Left lung (tissue), 10 donors: ENCODE results near the gene MRPL10. TPM values are rescaled to one million over a fixed set of nuclear protein-coding genes. Genes with fewer than 3 reads are reported as not detected.

ENCODE experiments used
- ATAC-seq: fragments of 200-7000 bp; cut with Tn5 transposase; one replicate; pipeline ENCODE4 v1.9.1; 2020; ENCODE audit warnings: moderate library complexity
- DNase-seq, 4 donors: peaks; one replicate each; pipeline ENCODE4 v3.0.0-alpha.2; 2013 to 2020
- H3K27ac ChIP-seq, 2 donors: fragments of 200-600 bp; sonication (generic) in 1 of 2; one replicate each; pipeline versions ENCODE4 v1.5.0 to v1.8.0; 2020 to 2021
- H3K27me3 ChIP-seq, 2 donors: fragments of 200-600 bp; sonication (generic) in 1 of 2; one replicate each; pipeline versions ENCODE4 v1.5.0 to v1.8.0; 2020 to 2021
- H3K36me3 ChIP-seq, 2 donors: fragments of 200-600 bp; sonication (generic) in 1 of 2; one replicate each; pipeline versions ENCODE4 v1.5.0 to v1.8.0; 2020 to 2021
- H3K4me1 ChIP-seq, 2 donors: fragments of 200-600 bp; one replicate each; pipeline ENCODE4 v1.8.0; 2021
- H3K4me3 ChIP-seq, 2 donors: fragments of 200-600 bp; sonication (generic) in 1 of 2; one replicate each; pipeline versions ENCODE4 v1.5.0 to v1.8.0; 2020 to 2021; ENCODE audit warnings: mild to moderate bottlenecking in 1 of 2
- H3K9me3 ChIP-seq, 2 donors: fragments of 200-600 bp; sonication (generic) in 1 of 2; one replicate each; pipeline versions ENCODE4 v1.5.0 to v1.8.0; 2020 to 2021
- intact Hi-C, 2 donors: fragments of 100-400 bp; cut with DNase I; formaldehyde crosslinking; loops; one replicate each; pipeline versions ENCODE4 v1.11.2 to v1.14.2; 2022
- polyA plus RNA-seq, 6 donors: library from polyadenylated mRNA; unstranded; fragments of 120-200 nt; gene quantifications; one replicate each; pipeline ENCODE4 v1.2.1, GENCODE V29; 2013; ENCODE audit not compliant: insufficient read length in 6 of 6
- total RNA-seq, 2 donors: library from RNA; stranded (reverse); fragmentation: NEBNext Ultra II Directional; extraction: Animal tissue kit (Norgen Biotek cat#: 25700); gene quantifications; one replicate each; pipeline ENCODE4 v1.2.1, GENCODE V29; 2021
- TF ChIP-seq, protein P1 (sequence below), 2 donors: fragments of 200-600 bp; sonication (generic) in 1 of 2; IDR thresholded peaks; one replicate each; pipeline versions ENCODE4 v1.5.0 to v1.8.0; 2021; ENCODE audit warnings: antibody characterized with exemption in 2 of 2
- donor health status: DM: no; HTN: yes; CAD: no.
- donor health status: DM: no; HTN: no; CAD: no.

The MRPL10 gene
- total and polyA plus RNA-seq, 8 donors: 26.2 to 55.7 (median 50.6) TPM

GRCh38 chr17:47869114-47869513 is 37.8 kb upstream of the MRPL10 start:
- H3K27me3 ChIP-seq: peaks cover 0 to 55% of the 10 kb centered on the region in 2 donors
- TF ChIP-seq, protein P1, sequence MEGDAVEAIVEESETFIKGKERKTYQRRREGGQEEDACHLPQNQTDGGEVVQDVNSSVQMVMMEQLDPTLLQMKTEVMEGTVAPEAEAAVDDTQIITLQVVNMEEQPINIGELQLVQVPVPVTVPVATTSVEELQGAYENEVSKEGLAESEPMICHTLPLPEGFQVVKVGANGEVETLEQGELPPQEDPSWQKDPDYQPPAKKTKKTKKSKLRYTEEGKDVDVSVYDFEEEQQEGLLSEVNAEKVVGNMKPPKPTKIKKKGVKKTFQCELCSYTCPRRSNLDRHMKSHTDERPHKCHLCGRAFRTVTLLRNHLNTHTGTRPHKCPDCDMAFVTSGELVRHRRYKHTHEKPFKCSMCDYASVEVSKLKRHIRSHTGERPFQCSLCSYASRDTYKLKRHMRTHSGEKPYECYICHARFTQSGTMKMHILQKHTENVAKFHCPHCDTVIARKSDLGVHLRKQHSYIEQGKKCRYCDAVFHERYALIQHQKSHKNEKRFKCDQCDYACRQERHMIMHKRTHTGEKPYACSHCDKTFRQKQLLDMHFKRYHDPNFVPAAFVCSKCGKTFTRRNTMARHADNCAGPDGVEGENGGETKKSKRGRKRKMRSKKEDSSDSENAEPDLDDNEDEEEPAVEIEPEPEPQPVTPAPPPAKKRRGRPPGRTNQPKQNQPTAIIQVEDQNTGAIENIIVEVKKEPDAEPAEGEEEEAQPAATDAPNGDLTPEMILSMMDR (IDR thresholded peaks at IDR 0.05): no peak
- intact Hi-C loops: no loop called here

GRCh38 chr17:47867813-47868533 is 36.6 kb upstream of the MRPL10 start:
- no peak overlapping the region for H3K4me3 ChIP-seq
- H3K27me3 ChIP-seq: peaks cover 0 to 51% of the 10 kb centered on the region in 2 donors
- ATAC-seq: no peak
- H3K36me3 ChIP-seq: no peaks in the 10 kb centered on the region
- H3K4me1 ChIP-seq: peaks cover 0 to 4% of the 10 kb centered on the region in 2 donors
- no peaks in the 10 kb centered on the region for H3K9me3 ChIP-seq
- DNase-seq: no peak
- TF ChIP-seq, protein P1 (IDR thresholded peaks at IDR 0.05): no peak
- intact Hi-C loops: no loop called here
- H3K27ac ChIP-seq: no peak overlapping the region

More at GRCh38 chr17:47869114-47869513, 37.8 kb upstream of the MRPL10 start:
- Histone ChIP-seq H3K36me3 (no peaks in the 10 kb centered on the region), H3K27ac (no peak overlapping the region), H3K9me3 (no peaks in the 10 kb centered on the region), H3K4me3 (no peak overlapping the region), H3K4me1 (peaks cover 0 to 4% of the 10 kb centered on the region in 2 donors)
- DNase-seq: no peak
- no peak for ATAC-seq

DNA sequence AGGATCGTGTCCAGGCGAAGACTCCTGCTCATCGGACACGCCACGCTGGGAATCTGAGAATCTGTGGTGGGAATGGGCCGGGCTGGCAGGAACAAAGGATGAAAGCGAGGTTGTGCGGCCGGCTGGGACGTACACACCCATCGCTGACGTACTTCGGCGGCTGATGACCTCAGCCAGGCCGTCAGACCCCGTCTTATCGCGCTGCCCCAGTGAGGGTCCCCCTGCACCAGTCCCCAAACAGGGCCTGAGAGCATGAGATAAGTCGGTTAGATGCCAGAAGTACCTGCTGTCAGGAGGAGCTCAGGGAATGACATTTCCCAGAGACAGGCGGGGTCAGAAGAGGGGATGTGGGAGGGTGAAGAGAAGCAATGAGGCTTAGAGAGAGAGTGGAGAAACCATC is 35.6 kb upstream of the MRPL10 start:
- peaks cover 0 to 6% of the 10 kb centered on the region in 2 donors for H3K4me1 ChIP-seq
- DNase-seq (no peak), ATAC-seq (no peak)
- no peaks in the 10 kb centered on the region for H3K36me3 ChIP-seq
- no peaks in the 10 kb centered on the region for H3K9me3 ChIP-seq
- peaks cover 0 to 41% of the 10 kb centered on the region in 2 donors for H3K27me3 ChIP-seq
- TF ChIP-seq, protein P1 (IDR thresholded peaks at IDR 0.05): no peak
- H3K27ac ChIP-seq: no peak overlapping the region
- no peak overlapping the region for H3K4me3 ChIP-seq
- intact Hi-C loops: no loop called here

- peaks cover 0 to 20% of the 10 kb centered on the region in 2 donors for H3K27me3 ChIP-seq
- intact Hi-C loops: no loop called here
- H3K36me3 ChIP-seq: no peaks in the 10 kb centered on the region
- no peak overlapping the region for H3K27ac ChIP-seq
- ATAC-seq (no peak), DNase-seq (no peak)
- H3K9me3 ChIP-seq: no peaks in the 10 kb centered on the region
- H3K4me3 ChIP-seq: no peak overlapping the region
- TF ChIP-seq, protein P1 (IDR thresholded peaks at IDR 0.05): no peak
- peaks cover 0 to 6% of the 10 kb centered on the region in 2 donors for H3K4me1 ChIP-seq
These were observed 33.5 kb upstream of the MRPL10 start for GRCh38 chr17:47864791-47865216.

GRCh38 chr17:47862621-47863440 is 31.5 kb upstream of the MRPL10 start:
- H3K9me3 ChIP-seq: no peaks in the 10 kb centered on the region
- H3K36me3 ChIP-seq: no peaks in the 10 kb centered on the region
- H3K4me1 ChIP-seq: peaks cover 0 to 6% of the 10 kb centered on the region in 2 donors
- H3K27me3 ChIP-seq: peaks cover 0 to 3% of the 10 kb centered on the region in 2 donors
- DNase-seq: no peak
- H3K27ac ChIP-seq: peak overlapping the region in 1 of 2 donors; percentile 28
- no peak overlapping the region for H3K4me3 ChIP-seq
- TF ChIP-seq, protein P1 (IDR thresholded peaks at IDR 0.05): no peak
- intact Hi-C loops: no loop called here
- ATAC-seq: peak; percentile 16
